GM18502 (cell line): ENCODE measurements around the gene DSE.
A peak's percentile ranks its signal among the peaks of the same experiment; 100 is the strongest.
"Not testable (repeated sequence)": the region's sequence is repeated elsewhere in the genome, so short reads cannot be mapped to it uniquely, and the experiment has no call there.

ENCODE experiments used
- ATAC-seq: cut with Tn5 transposase; IDR thresholded peaks from one replicate; pipeline ENCODE4 v1.9.1; 2021; ENCODE audit warnings: mild to moderate bottlenecking; ENCODE audit not compliant: unreplicated experiment, poor library complexity

The DSE gene

DNA sequence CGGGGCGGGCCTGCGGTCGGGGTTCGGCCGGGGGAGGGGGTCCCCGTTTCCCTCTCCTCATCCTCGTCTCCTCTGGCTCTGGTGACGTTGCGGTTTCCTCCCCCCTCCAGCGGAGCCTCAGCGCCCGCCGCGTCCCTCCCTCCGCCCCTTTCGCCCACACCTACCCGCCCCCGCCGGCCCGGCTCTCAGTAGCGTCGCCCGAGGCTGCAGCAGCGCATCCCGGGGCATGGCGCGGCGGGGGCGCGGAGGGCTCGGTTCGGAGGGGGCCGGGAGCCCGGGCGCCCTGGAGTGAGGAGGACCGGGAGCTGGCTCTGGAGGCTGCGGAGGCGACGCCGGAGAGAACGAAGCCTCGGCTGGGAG, at the start of gene DSE:
Gene DSE (plus strand): TSS at position 188 of the 360 bp plus-strand sequence. CDS start 28,304 bp downstream, outside the sequence.
- peak; percentile 80 for ATAC-seq

DNA sequence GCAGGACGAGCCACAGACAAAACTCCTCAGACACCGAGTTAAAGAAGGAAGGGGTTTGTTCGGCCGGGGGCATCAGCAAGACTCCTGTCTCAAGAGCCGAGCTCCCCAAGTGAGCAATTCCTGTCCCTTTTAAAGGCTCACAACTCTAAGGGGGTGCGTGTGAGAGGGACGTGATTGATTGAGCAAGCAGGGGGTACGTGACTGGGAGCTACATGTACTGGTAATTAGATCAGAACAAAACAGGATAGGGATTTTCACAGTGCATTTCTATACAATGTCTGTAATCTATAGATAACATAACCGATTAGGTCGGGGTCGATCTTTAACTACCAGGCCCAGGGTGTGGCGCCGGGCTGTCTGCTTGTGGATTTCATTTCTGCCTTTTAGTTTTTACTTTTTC, 48.8 kb upstream of the DSE start:
- not testable (repeated sequence) for ATAC-seq

GRCh38 chr6:116323863-116324262, 46.9 kb upstream of the DSE start:
- ATAC-seq, result no peak

DNA sequence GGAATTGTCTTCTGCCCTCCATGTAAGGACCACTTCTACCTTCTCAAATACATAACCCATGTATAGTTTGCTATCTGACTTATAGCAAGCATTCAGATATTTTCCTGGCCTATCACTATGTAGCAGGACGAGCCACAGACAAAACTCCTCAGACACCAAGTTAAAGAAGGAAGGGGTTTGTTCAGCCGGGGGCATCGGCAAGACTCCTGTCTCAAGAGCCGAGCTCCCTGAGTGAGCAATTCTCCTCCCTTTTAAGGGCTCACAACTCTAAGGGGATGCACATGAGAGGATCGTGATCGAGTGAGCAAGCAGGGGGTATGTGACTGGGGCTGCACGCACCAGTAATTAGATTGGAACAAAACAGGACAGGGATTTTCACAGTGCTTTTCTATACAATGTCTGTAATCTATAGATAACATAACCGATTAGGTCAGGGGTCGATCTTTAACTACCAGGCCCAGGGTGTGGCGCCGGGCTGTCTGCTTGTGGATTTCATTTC, 45.1 kb upstream of the DSE start:
- not testable (repeated sequence) for ATAC-seq

DNA sequence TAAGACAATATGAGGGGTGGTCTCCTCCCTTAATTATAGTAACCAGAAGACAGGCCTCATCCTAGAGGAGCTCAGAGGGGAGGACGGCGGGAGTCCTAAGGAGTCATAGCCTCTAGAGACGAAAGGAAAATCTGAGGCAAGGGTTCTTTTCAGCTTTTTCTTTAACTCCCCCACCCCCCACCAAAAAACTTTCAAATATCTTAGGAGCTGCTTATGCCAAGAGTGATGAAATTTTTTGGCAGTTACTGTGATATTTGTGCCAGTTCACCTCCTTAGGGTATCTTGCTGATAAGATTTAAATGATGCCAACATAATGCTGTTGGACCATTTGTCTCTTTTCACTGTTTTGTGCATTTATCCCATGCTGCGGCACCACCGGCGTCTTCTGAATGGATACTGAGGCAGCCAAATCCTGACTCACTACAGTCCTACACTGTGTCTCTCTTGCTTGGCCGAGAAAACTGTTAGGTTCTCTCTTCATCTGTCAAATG, 44.5 kb upstream of the DSE start:
- no peak for ATAC-seq

- ATAC-seq, result no peak
Measured at GRCh38 chr6:116326996-116327395, 43.8 kb upstream of the DSE start.

DNA sequence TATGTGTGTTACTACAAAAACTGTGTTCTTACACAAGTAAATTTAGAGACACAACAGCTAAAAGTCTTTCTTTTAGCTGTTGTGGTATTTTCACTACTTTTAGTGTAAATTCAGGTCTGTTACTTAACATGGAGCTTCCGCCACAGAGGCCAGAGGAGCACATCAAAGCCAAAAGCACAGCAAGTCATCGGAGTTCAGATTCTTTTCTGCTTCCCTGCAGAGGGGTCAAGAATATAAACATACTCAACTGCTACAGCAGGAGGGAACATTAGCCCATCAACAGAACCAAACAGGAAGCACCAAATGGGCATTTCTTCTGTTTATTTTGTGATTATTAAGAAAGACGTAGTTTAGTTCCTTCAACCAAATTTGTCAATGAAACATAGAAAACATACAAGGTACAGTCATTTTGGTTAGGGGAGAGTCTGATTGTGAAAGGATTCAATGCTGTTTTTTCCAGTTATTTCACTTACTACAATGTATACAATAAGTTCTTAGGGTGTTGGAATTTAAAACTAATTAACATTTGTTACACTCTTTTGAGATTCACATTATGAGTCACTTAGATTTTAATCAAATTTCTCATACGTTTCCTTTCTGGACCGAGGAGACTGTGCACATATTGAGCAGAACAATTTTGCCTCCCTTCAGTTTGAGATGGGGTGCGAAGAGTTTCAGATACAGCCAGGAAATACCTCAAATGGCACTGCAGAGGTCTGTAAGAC, 42.8 kb upstream of the DSE start:
- ATAC-seq, result no peak

GRCh38 chr6:116328528-116328903, 42.2 kb upstream of the DSE start:
- no peak for ATAC-seq

GRCh38 chr6:116329156-116329555, 41.6 kb upstream of the DSE start:
- ATAC-seq, result no peak

DNA sequence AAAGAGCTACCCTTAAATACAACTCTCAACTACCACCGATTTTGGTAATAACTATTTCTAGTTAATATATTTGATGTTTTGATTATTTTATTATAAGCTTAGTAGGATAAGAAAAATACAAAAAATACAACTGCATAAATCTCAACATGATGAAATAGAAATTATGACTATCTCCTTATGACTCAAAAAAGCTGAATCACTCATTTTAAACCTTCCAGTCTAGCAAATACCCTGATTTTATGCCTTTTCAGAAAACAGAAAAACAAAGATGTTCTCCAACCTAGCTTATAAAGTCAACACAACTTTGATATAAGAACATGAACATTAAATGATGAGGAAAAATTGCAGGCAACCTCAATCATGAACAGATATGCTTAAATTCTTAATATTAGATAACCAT, 40.2 kb upstream of the DSE start:
- ATAC-seq, result no peak

- no peak for ATAC-seq
Measured at GRCh38 chr6:116332096-116332495, 38.7 kb upstream of the DSE start.

DNA sequence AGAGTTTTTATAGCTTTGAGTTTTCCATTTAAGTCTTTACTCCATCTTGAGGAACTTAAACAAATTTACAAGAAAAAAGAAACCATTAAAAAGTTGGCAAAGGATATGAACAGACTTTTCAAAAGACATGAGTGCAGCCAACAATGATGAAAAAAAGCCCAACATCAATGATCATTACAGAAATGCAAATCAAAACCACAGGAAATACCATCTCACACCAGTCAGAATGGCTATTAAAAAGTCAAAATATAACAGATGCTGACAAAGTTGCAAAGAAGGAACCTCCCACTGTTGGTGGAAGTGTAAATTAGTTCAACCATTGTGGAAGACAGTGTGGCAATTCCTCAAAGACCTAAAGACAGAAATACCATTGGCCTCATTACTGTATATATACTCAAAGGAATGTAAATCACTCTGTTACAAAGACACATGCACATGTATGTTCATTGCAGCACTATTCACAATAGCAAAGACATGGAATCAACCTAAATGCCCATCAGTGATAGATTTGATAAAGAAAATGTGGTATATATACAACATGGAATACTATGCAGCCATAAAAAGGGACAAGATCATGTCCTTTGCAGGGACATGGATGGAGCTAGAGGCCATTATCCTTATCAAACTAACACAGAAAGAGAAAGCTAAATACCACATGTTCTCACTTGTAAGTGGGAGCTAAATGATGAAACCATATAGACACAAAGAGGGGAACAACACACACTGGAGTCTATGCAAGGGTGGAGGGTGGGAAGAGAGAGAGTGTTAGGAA, 35.9 kb upstream of the DSE start:
- not testable (repeated sequence) for ATAC-seq

- ATAC-seq, result no peak
Measured at GRCh38 chr6:116335612-116336215, 35.0 kb upstream of the DSE start.

DNA sequence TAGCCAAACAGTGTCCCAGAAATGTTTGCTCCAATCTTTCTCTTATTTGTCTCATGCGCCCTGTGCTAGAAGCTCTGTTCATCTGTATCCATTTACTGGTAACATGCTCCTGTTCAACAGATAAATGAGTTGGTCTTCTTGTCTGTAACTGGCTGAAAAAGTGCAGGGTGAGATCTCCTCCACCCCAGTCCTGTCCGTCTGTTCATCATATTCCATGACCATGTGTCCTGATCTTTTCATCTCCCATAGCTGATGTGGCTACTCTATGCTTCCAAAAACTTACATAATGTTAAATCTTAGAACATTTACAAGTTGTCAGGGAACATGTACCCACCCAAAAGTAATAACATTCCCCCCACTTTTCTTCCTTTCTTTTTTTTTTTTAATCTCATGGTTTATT, 31.8 kb upstream of the DSE start:
- ATAC-seq, result no peak

DNA sequence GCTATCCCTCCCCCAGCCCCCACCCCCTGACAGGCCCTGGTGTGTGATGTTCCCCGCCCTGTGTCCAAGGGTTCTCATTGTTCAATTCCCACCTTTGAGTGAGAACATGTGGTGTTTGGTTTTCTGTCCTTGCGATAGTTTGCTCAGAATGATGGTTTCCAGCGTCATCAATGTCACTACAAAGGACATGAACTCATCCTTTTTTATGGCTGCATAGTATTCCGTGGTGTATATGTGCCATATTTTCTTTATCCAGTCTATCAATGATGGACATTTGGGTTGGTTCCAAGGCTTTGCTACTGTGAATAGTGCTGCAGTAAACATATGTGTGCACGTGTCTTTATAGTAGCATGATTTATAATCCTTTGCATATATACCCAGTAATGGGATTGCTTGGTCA, 30.1 kb upstream of the DSE start:
- not testable (repeated sequence) for ATAC-seq

- no peak for ATAC-seq
Measured at GRCh38 chr6:116349216-116349615, 21.5 kb upstream of the DSE start.

DNA sequence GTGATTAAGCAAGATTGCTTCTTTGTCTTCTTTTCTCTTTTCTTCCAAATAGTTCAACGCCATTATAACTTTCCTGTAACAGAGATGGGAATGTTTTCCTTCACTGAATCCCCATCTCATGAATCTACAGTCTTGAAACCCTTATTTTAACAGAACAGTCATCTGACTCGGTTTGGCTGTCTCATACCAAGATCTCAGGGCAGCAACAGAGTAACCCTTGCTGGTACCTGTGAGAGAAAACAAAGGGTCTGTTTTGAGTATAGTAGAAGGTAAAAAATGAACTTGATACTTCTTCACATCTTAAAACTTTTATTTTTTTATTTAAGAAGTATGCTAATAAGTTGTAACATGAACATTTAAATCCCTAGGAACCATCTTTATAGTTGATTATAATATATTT, 19.6 kb upstream of the DSE start:
- no peak for ATAC-seq

DNA sequence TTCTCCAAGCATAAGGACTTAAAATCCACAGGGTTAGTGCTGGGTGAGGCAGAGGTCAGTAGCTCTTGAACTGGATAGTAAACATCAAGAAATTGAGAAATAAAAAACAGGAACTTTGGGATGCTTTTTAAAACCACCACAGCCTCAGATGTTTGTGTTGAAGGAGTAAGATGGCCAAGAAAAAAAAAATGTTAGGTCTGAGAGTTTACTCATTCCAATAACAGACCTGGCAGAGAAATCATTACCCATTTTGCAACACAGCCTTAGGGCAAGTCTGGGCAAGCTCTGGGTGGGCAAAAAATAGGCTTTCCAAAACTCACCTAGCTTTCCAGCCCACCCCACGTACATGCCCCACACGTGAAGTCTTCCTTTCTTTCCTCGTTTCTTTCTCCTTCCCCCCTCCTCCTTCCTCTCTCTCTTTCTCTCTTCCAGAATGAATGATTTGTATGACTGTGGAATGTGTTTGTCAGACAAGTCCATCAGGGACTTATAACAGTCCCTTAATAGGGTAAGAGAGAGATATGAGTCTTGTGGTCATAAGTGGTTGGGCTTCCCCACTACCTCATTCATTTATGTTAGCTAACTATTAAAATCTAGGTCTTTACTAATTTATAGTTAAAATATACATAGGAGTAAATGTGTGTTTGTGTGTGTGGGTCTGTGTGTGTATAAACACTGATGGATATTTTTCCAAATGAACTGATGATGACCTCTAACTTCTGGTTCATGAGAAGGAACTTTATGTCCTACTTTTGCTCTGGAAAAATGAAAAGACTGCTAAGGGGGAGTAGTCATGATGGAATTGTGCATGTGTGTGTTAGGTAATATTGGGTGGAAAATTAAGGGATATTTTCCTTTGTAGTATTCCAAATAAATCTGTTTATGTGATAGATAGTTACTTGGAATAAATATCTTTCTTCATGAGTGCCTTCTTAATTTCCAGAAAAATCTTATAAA, 18.0 kb upstream of the DSE start:
- peak; percentile 69 for ATAC-seq

DNA sequence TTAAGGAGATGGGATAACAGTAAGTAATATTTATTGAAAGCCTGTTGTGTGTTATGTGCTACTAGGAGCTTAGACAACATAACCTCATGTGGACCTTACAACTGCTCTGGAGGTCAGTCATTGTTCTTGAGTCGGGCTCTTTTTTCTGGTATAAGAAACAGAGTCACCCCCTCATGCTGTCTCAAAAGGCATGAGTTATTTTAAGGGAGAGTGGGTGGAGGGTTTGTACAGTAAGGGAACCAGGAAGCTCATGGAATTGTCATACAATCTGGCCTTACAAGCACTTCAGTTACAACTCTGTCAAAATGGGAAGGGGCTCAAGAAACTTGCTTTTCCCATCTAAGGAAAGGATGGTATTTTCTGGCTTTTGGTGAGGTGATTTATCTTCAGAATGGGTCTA, 16.5 kb upstream of the DSE start:
- ATAC-seq, result no peak

DNA sequence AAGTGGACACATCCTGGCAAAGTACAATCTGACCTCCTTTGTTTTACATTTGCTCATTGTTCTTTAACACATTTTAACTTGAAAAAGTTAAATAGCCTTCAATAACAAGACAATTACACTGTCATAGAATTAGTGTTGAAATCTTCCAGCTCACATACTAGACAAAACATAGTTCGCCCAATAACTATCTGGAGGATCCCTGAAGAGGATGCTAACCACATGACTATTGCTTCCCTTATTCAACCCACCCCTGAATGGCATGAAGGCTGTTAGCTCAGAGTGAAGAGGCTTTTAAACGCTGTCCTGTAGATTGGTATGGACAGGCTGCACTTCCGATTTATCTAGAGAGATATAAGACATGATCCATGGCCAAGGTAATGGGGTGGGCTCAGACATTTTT, 15.0 kb upstream of the DSE start:
- ATAC-seq, result no peak
